Measurements from ENCODE around the gene NDST3. TPM values are rescaled to one million over a fixed set of nuclear protein-coding genes. Genes with fewer than 3 reads are reported as not detected.

The NDST3 gene
- polyA plus RNA-seq, 2 of the 4 experiments (the other 2 are of a cell fraction), result not detected

DNA sequence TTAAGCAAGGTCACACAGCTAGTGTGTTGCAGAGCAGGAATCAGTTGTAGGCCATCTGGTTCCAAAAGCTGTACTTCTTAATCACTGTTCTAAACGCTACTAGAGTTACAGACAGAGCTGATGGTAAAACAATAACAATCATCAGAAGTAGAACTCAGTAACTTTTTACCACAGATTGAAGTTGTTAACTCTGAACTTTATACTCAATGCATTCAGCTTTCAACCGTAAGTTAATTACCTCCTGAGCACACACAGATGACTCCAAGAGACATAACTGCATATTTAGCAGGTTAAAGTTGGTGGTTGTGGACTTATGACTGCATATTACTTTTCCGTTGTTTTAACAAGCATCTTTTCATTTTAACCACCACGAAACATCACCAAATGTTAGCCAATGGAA lies 191.2 kb downstream of the NDST3 start:
- ChIA-PET CTCF (interaction anchor here (1.9 kb wide), 2 partner anchors 9 to 1100 kb away, joined by 3 to 12 read pairs; no protein-coding TSS in a partner anchor), POLR2A (no interaction called here)

DNA sequence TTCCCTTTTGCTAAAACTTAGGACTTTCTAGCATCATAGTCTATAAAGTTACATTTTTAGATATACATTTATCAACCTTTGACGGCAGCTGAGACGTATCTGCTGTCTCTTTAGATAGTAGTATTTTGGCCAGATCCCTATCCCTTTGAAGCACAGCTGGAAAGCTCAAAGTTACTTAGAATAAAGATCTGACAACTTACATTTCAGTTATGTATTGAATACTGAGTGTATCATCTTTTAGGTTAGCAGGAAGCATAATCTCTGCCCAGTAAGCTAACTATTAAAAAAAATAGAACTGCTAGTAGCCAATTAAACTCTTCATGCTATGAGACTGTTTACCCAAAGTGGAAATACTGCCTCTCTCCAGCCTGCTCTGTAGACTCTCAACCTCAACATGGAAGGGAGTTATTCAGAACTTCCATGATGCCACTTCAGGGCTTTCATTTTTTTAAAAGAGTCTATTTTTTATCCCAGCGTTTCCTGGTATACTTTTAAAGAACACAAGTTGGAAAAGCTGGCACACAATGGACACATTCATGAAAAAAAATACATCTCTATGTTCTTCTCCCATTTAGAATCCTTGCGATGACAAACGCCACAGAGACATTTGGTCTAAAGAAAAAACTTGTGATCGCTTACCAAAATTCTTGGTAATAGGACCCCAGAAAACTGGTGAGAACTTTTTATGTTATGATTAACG lies 192.2 kb downstream of the NDST3 start:
- H3K9me3 ChIP-seq, result no peaks in the 10 kb centered on the region
- H3K27ac ChIP-seq, result no peak overlapping the region
- TF ChIP-seq CHD4 (IDR thresholded peaks at IDR 0.05; ENCODE audit: borderline replicate concordance) (no peak), RAD21 (conservative IDR thresholded peaks at IDR 0.05 in 1 of 2, IDR thresholded peaks at IDR 0.05 in 1 of 2) (no peak), ESRRA (IDR thresholded peaks at IDR 0.05; ENCODE audit: borderline replicate concordance, low read length) (no peak), RCOR1 (IDR thresholded peaks at IDR 0.05; ENCODE audit: low read depth, low read length) (no peak), TP53 (CRISPR knock-in tag; IDR thresholded peaks at IDR 0.05) (no peak), SMC3 (IDR thresholded peaks at IDR 0.05) (no peak), NPAS2 (CRISPR knock-in tag; IDR thresholded peaks at IDR 0.05; ENCODE audit: borderline replicate concordance) (no peak), HEYL (CRISPR knock-in tag; IDR thresholded peaks at IDR 0.05) (no peak), EHF (CRISPR knock-in tag; IDR thresholded peaks at IDR 0.05) (no peak), POLR2A (IDR thresholded peaks at IDR 0.05; ENCODE audit: low read length) (no peak), RFX5 (IDR thresholded peaks at IDR 0.05) (no peak), BHLHE40 (IDR thresholded peaks at IDR 0.05; ENCODE audit: low read depth, low read length) (no peak), RARB (CRISPR knock-in tag; IDR thresholded peaks at IDR 0.05) (no peak)
- TF ChIP-seq, protein P1, sequence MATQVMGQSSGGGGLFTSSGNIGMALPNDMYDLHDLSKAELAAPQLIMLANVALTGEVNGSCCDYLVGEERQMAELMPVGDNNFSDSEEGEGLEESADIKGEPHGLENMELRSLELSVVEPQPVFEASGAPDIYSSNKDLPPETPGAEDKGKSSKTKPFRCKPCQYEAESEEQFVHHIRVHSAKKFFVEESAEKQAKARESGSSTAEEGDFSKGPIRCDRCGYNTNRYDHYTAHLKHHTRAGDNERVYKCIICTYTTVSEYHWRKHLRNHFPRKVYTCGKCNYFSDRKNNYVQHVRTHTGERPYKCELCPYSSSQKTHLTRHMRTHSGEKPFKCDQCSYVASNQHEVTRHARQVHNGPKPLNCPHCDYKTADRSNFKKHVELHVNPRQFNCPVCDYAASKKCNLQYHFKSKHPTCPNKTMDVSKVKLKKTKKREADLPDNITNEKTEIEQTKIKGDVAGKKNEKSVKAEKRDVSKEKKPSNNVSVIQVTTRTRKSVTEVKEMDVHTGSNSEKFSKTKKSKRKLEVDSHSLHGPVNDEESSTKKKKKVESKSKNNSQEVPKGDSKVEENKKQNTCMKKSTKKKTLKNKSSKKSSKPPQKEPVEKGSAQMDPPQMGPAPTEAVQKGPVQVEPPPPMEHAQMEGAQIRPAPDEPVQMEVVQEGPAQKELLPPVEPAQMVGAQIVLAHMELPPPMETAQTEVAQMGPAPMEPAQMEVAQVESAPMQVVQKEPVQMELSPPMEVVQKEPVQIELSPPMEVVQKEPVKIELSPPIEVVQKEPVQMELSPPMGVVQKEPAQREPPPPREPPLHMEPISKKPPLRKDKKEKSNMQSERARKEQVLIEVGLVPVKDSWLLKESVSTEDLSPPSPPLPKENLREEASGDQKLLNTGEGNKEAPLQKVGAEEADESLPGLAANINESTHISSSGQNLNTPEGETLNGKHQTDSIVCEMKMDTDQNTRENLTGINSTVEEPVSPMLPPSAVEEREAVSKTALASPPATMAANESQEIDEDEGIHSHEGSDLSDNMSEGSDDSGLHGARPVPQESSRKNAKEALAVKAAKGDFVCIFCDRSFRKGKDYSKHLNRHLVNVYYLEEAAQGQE (IDR thresholded peaks at IDR 0.05), result no peak
- TF ChIP-seq, protein P2, sequence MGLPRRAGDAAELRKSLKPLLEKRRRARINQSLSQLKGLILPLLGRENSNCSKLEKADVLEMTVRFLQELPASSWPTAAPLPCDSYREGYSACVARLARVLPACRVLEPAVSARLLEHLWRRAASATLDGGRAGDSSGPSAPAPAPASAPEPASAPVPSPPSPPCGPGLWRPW (IDR thresholded peaks at IDR 0.05), result no peak
- TF ChIP-seq, protein P3, sequence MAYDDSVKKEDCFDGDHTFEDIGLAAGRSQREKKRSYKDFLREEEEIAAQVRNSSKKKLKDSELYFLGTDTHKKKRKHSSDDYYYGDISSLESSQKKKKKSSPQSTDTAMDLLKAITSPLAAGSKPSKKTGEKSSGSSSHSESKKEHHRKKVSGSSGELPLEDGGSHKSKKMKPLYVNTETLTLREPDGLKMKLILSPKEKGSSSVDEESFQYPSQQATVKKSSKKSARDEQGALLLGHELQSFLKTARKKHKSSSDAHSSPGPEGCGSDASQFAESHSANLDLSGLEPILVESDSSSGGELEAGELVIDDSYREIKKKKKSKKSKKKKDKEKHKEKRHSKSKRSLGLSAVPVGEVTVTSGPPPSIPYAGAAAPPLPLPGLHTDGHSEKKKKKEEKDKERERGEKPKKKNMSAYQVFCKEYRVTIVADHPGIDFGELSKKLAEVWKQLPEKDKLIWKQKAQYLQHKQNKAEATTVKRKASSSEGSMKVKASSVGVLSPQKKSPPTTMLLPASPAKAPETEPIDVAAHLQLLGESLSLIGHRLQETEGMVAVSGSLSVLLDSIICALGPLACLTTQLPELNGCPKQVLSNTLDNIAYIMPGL (CRISPR knock-in tag; IDR thresholded peaks at IDR 0.05; ENCODE audit: borderline replicate concordance), result no peak
- TF ChIP-seq, protein P4, sequence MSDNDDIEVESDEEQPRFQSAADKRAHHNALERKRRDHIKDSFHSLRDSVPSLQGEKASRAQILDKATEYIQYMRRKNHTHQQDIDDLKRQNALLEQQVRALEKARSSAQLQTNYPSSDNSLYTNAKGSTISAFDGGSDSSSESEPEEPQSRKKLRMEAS (IDR thresholded peaks at IDR 0.05), result no peak
- no peaks in the 10 kb centered on the region for H3K4me1 ChIP-seq
- no peak overlapping the region for H3K4me2 ChIP-seq
- ChIA-PET POLR2A (no interaction called here), CTCF (no interaction called here)
- no peak overlapping the region for H3K4me3 ChIP-seq
- DNase-seq (ENCODE audit: low read depth in 1 of 2, low spot score in 1 of 2), result no peak
- WGBS (ENCODE audit: missing lambda C conversion rate), result 48% methylated on average over 7 of the region's 7 CpGs
- FAIRE-seq, result no peak
- no peak for ATAC-seq

More for the DNA sequence above, 191.2 kb downstream of the NDST3 start:
- ATAC-seq, result no peak
- TF ChIP-seq FOSB (CRISPR knock-in tag; IDR thresholded peaks at IDR 0.05) (no peak), POLR2A (IDR thresholded peaks at IDR 0.05; ENCODE audit: low read length) (no peak), RCOR1 (IDR thresholded peaks at IDR 0.05; ENCODE audit: low read depth, low read length) (no peak), MAFK (IDR thresholded peaks at IDR 0.05; ENCODE audit: partially characterized antibody) (no peak), FOXS1 (CRISPR knock-in tag; IDR thresholded peaks at IDR 0.05) (no peak), RARB (CRISPR knock-in tag; IDR thresholded peaks at IDR 0.05) (no peak), FOSL2 (IDR thresholded peaks at IDR 0.05) (no peak), FOSL2 (CRISPR knock-in tag; IDR thresholded peaks at IDR 0.05) (no peak), JUN (IDR thresholded peaks at IDR 0.05) (no peak), KDM1A (IDR thresholded peaks at IDR 0.05; ENCODE audit: low read depth) (no peak)
- TF ChIP-seq, protein P4 (IDR thresholded peaks at IDR 0.05), result no peak
- TF ChIP-seq, protein P3 (CRISPR knock-in tag; IDR thresholded peaks at IDR 0.05; ENCODE audit: borderline replicate concordance), result no peak
- TF ChIP-seq, protein P5, sequence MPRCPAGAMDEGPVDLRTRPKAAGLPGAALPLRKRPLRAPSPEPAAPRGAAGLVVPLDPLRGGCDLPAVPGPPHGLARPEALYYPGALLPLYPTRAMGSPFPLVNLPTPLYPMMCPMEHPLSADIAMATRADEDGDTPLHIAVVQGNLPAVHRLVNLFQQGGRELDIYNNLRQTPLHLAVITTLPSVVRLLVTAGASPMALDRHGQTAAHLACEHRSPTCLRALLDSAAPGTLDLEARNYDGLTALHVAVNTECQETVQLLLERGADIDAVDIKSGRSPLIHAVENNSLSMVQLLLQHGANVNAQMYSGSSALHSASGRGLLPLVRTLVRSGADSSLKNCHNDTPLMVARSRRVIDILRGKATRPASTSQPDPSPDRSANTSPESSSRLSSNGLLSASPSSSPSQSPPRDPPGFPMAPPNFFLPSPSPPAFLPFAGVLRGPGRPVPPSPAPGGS (IDR thresholded peaks at IDR 0.05), result no peak
- Histone ChIP-seq H3K27ac (no peak overlapping the region), H3K4me1 (no peaks in the 10 kb centered on the region), H3K4me3 (no peak overlapping the region), H3K4me2 (no peak overlapping the region), H3K9me3 (no peaks in the 10 kb centered on the region)
- DNase-seq (ENCODE audit: low read depth in 1 of 2, low spot score in 1 of 2), result no peak
- 9% methylated on average over 4 of the region's 4 CpGs for WGBS (ENCODE audit: missing lambda C conversion rate)
- no peak for FAIRE-seq

Data from A549 (cell line).